Stimulated activated CD4-positive, alpha-beta T cell treated with anti-CD3 and anti-CD28 coated beads, TNF-alpha, amount 100 ng/mL, for 4 hours (primary cell): ENCODE measurements around the gene RSPO3.

Source experiments
- DNase-seq, 3 experiments: peaks; one replicate each; pipeline ENCODE4 v3.0.0-alpha.2; 2020; ENCODE audit warnings: low read depth in 3 of 3

RSPO3 gene

DNA sequence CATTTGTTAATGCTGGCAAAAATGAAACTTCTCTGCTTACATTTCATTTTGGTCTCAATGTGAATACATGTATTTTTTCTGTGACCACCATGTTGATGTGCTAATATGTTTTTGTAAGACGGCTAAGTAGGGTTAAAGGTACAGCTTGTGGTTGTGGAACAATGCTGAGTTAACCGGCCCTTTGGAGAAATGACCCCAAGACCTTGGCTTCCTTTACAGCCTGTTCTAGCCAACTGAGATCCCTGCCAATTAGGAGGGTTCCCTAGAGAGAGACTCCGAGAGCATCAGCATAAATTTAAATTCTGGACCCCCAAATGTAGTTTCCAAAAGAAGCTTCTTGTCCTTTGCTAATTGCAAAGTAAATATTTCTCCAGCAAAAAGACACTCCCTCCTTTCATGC, 44.4 kb downstream of the RSPO3 start:
- DNase-seq: no peak

DNA sequence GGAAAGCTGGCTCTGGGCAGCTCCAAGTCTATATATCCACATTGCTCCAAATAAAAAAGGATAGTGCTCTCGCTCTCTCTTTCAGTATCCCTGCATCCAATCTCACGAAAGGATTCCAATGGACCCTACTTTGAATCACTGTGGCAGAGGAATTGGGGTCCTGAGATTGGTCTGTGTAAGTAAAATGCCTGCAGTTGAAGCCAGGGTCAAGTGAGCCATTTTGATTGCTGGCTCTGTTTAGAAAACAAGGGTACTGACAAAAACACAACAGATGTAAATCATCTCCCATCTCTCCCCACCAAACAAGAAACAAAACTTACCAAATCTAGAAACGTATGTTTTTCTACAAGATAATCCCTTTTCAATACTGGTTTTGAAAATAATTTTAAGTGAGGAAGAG, 45.6 kb downstream of the RSPO3 start:
- DNase-seq: no peak

DNA sequence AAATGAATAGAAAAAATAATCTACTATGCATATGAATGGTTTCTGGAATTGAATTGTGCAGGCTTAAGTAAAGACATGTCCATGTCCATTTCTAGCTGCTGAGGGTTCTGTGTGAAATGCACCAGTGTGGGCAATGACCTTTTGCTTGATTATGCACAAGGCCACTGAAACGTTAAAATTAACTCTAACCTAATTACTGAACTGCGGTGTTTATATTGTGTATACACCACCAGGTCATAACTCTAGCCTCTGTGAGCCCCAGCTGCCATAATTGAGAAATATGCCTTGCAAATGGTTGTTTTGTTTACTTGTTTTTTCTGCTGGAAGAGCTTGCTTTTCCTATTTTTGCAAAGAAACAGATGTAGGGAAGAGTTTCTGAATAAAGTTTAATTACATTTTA, 46.1 kb downstream of the RSPO3 start:
- DNase-seq: no peak

DNA sequence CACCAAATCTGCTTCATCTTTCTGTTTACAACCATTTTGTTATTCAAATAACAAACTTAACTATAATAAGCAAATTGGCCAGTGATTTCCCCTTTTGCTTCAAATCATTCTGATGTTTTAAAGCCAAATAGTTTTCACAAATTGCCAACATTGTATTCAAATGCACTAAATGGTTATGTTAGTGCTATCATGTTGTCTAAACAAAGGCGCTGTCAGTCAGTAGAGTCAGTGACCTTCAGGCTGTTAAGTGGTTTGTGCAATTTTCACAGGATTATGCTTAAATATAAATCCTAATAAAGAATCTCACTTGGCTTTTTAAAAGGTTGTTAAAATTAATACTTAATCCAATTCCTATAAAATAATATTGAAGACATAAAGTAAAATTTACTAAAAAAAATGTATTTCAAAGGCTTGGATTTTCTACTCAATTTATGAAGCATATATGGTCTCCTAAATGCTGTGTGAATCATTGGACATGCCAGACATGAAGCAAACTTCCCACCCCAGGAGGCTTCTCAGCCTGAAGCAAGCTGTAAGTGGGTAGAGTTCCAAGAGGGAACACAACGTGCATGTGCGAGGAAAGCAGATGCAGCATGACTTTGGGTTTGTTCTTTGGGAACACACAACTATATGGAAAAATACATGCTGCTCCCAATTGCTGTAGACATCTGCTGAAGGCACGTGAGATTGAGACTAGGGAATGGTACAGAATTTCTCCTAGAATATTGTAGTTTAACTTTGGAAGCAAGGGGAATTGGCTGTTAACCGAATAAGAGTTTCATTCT, 54.9 kb downstream of the RSPO3 start:
- no peak for DNase-seq

DNA sequence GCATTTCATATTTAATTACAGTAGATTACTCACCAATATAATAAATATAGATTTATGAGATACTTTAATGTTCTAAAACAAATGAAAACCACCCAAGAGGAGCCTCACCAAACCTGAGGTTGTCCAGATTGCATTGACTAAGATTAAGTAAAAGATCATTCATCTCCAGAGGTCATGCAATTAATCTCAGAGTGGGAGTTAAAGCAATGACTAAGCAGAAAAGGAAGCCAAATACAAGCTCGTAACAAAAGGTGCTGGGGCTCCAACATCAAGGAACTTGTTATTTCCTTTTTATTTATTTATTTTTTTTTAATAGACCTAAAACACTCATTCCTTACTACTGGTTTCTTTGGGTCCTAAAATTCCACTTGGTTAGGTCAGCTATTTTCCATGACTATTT, 57.7 kb downstream of the RSPO3 start:
- DNase-seq: no peak

DNA sequence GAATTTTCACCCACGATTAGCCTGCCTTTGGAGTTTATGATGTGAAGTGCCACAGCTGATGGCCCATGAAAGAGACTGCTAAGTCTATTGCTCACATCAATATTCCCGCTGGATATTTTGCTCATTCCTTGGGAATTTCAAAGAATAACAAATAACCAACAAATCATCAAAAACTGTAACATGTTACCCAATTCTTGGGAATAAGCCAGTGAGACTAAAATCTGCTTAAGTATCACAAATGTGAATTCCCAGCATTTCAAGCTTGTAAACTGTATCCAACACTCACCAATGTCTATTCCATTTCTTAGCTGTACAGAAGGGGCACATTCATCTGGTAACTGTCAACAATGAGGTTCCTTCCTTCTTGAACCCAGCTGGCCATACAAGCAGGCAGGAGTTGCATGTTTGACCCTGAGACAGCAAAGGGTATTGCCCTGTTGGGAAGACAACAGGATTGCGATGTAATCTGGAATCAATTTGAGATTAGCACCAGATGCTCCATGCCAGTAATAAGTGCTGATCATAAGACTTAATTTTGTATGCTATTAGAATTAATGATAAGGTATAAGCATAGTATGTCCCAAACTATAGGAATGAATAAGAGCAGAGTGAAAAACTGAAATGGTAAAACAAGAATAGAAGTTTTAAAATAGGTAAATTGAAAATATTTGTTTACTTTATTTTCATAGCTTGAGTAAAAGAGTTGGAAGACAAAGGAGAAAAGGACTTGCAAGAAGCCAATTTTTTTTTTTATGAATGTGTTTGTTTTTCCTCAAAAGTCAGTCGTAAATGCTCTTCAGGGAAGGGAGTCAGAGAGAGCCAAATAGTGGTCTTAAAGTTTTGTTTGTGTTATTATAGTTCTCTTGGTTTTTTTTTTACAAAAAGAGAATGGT, 58.8 kb downstream of the RSPO3 start:
- no peak for DNase-seq

DNA sequence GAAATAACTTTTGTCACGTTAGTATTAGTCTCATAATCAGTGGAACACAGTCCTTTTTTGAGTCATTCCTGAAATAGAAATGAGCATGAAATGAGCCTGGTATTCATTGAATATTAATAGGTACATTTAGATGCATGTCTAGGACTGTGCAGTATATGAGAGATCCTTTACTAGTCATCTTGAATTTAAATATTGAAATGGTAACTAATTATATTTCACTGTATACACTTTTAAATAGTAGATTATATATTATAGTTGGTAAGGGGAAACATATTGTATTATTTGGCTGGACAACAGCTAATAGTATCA, 59.4 kb downstream of the RSPO3 start:
- DNase-seq: no peak

DNA sequence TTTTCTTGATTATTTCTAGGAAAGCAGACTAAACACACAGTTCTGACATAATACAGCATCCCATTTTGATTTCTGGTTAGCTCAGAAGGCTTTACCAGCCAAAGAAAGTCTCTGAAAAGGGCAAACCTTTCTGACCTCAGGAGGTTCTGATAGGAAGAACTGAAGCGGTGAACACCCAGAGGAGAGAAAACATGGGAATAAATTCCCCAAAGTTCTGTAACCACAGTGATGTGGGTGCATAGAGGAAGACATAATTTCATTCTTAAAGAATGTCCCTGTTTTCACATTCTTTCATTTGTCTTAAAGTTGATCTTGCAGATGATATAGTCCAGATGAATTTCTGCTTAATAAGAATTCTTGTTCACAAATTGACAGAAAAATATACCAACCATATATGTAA, 60.3 kb downstream of the RSPO3 start:
- DNase-seq: no peak

DNA sequence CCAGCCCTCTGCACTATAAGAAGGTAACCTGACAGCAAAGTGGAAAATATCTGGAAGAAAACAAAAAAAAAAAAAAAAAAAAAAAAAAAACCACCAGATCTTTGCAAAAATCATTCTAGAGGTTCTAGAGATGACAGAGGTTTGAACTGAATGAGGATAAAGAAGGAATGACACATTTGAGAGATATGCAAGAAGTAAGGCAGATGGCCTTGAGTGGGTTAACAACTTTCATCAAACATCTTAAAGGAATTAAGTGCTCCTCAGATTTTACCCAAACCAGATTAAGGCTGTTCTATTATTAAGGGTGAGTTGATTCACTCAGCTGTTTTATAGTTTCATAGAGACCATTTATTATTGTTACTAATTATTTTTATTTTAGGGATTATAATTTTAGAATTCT, 62.0 kb downstream of the RSPO3 start:
- no peak for DNase-seq

DNA sequence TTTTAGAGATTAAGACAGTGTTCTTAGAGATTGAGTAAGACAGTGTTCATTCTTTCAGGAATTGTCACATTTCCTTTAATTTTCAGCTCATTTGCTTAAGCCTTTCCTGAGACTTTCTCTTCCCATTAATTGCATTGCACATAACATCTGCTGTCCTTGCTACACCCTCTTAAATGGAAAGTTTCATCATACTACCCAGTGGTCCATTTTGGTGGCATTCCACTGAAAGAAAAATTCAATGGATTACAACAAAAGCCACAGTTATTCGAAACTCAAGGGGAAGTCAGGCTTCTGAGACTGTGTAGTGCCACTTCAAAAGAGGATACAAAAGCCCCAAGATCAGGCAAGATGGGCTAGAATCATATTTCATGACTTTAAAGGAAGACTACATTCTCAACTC, 64.0 kb downstream of the RSPO3 start:
- DNase-seq: no peak

DNA sequence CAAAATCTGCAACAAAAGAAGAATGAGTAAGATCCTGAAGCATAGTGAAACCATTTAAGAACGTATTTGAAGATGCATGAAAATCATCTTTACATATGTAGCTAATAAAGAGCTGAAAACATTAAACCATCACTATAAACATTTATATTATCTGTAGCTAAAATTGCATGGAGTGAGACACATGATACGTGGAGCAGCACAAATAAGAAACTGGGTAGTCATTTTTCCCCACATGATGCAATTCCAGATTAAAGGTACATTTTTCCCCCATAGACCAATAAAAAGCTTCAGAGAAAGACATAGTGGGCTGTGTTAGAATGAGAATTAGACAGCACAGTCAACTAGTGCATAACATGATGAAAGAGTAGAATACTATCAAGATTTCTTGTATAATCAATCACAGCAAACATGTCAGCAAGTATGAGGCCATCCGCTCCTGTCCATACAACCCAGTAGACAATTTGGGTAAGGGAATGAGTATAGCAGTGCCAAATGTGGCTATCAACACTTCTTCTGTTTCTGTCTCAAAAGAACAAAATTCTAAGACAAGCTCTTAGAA, 67.0 kb downstream of the RSPO3 start:
- DNase-seq: no peak

DNA sequence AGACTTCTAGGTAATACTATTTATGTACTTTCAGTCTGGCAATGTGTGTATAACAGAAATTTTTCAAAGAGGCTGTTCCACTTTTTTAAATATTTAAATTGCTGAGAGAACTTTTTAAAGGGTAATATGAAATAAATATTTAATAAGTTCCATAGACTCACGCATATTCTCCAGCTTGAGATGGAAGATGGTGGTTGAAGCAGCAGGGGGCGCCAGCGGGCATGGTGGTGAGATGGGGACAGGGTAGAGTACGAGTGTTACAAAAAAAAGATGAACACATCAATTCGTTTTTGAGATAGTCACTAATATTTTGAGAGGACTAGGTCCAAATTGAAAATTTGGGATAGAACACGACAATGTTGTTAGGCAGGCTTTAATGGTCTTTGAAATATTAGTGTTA, 68.4 kb downstream of the RSPO3 start:
- peak; percentile 24 to 46 (median 25) for DNase-seq

DNA sequence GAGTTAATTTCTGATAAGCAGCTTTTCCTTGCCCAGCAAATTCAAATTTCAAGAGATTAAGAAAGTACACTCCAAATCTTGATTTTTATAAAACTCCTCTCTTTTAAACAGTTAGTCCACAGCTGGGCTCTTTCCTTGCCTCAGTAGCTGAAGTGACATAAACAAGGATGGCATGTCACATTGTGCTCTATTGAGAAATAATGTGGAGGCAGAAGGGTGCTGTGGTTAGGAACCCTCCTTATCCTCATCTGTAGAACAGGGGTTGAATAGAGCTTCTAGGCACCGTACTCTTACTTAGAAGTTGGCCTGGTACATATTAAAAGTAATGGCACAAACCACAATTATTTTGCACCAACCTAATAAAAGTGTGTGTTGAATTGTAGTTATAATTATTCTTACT, 70.3 kb downstream of the RSPO3 start:
- DNase-seq: no peak

DNA sequence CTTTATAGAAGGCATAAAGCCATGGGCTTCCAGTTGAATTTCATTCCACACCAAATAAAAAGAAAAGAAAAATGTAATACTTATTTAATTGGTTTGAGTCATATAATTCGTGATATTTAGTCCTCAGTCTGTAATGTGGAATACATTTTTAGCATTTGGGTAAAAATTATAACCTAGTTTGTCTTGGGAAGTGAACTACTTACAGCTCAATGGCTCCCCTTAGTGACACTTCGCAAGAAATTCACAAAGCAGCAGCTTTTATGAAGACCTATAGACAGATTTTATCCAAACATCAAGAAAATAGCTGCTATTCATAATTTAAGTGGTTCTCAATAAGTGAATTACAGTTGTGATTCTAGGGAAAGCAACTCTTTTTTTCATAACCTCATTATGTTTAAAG, 72.1 kb downstream of the RSPO3 start:
- DNase-seq: no peak

DNA sequence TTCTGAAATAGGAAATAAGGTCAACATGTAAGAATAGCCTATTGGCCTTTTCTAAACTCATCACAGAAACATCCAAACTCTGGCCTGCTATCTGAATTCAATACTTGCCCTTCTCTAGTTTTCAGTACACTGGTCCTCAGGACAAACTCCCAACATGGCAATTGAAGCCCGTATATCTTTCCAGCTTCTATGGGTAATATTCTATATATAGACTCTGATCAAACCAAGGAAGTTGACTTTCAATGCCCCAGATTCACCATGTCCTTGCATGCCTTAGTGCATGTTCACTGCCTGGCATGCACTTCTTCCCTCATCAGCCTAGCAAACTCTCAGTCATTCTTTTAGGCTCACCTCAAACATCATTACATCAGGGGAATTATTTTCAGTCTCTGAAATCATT, 73.2 kb downstream of the RSPO3 start:
- DNase-seq: no peak

DNA sequence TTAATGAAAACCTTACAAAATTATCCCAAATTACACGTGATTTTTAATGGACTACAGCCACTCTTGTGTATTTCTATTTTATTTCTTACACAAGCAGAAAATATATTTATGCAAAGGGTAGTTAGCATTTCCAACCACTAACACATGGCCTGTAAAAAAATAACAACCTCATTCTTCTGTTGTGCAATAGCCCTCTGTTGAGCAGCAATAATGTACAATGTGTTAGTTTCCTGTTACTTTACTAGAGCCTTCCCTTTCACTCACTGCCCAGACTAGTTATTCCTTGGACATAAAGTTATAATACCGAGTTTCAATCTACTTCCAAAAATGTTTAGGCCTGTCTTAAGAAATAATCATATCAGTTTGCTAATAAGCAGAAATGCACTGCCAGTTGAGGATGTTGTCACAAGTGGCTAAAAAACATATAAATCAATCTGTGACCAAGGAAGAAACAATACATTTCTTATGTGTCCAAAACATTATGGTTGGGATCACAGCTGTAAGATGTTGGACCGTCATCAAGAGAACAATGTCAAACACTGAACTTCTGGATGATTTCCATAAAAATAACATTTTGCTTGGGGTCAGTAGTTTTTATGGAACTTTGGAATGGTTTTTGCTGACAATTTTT, 74.6 kb downstream of the RSPO3 start:
- DNase-seq: no peak

DNA sequence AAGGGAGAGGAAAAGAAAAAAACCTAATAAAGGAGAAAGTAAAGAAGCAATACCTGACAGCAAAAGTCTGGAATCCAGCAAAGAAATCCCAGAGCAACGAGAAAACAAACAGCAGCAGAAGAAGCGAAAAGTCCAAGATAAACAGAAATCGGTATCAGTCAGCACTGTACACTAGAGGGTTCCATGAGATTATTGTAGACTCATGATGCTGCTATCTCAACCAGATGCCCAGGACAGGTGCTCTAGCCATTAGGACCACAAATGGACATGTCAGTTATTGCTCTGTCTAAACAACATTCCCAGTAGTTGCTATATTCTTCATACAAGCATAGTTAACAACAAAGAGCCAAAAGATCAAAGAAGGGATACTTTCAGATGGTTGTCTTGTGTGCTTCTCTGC, 77.4 kb downstream of the RSPO3 start:
- DNase-seq: no peak

DNA sequence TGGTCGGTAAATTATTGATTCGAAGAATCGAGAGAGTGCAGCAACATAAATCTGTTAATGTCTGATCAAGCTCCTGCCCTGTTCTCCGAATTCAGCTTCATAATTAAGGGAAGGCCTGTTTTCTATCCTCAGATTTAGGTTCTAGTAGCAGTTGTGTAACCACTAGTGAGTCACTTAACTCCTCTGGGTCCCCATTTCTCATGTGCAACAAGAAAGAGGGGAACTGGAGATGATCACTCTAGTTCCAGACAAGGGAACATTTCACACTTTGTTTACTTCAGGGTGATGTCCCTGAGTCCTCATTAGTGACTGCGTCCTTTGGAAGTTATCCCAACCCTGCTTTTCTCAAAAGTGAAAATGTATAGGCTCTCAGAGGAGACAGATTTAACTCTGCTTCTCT, 80.1 kb downstream of the RSPO3 start:
- DNase-seq: no peak

DNA sequence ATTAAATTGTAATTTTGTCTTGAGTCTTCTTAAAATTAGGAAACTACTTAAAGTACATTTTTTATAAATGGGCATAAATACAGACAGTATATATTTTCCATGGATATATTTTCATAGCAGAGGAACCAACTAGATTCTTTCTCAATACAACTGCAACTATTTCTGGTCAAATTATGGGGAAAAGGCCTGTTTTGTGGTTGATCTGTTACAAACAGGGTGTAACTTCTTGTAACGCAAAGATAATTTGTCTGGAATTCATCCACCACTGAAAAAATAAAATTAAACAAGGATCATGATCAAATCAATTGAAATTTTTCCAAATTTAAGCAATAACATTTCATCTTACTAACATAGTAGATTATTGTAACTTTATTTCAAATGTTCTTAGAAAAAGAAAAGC, 81.0 kb downstream of the RSPO3 start:
- no peak for DNase-seq

DNA sequence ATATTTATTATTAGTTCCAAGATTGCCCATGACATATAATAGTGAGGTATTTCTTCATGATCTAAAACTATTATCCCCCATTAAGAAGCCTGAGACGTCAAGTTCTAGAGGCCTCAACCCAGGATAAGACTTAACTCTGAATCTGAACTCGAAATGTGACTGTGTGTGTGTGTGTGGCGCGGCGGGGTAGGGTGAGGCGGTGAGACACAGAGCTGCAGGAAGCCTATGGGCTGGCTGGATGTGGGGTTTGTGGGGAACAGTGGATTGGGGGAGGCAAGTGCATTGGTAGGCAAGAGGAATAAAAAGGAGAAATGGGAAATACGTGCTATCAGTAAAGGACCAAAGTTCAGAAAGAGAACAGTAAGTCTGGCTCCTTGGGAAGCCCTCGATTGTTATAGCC, 81.6 kb downstream of the RSPO3 start:
- no peak for DNase-seq

DNA sequence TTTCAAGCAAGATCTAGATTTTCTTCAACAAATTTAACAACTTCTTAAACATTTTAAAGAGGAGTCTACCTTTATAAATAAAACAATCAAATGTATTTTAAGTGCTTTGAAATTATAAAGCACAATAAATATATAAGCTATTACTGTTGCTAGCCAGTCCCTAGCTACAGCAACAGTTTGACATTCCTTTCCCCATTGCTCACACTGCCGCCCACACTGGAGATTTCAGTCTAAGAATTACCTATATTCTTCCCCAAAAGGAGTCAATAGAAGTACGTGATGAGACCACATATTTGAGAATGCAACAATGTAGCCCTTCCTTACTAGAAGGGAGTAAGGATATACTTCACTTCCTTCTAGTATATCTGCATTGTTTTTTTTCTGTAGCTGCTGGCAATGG, 82.8 kb downstream of the RSPO3 start:
- DNase-seq: no peak

DNA sequence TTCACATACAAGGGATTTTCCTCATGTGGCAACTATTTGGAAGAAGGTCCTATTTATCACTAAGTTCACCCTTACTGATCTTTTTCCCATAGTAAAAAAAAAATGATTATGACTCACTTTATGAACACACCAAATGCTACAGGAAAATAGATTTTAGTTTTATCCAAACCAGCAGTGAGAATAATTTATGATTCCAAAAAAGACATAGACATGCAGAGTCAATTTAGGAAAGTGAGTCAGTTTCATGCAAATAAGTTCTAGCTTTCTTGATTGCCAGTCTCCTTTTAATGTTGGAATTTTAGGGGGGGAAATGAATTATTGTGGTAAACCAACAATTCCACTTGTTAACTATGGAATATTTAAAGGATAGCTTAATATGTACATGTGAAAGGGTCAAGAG, 84.2 kb downstream of the RSPO3 start:
- DNase-seq: no peak

DNA sequence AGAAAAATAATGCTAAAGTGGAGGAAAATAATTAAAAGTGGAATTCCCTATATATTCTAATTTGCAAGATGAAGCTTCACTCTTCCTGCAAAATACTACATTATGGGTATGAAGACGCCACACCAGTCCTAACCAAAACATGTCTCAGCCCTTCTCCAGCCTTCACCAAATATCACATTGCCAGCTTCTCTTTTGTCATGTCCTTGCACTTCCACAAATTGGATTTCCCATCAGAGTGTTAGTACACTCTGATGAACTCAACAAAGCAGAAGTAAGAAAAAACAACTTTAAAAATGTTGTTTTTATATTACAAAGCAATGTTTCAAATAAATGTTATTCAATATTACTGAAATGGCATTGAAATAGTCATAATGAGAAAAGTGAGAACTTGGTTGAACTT, 85.8 kb downstream of the RSPO3 start:
- no peak for DNase-seq
